ENCODE results near the gene BLID.

GRCh38 chr11:122081073-122081472 is 34.9 kb downstream of the BLID start:
- TF ChIP-seq EP300 (IDR thresholded peaks at IDR 0.05) (no peak), POLR2AphosphoS5 (IDR thresholded peaks at IDR 0.05) (no peak)
- TF ChIP-seq, protein P1, sequence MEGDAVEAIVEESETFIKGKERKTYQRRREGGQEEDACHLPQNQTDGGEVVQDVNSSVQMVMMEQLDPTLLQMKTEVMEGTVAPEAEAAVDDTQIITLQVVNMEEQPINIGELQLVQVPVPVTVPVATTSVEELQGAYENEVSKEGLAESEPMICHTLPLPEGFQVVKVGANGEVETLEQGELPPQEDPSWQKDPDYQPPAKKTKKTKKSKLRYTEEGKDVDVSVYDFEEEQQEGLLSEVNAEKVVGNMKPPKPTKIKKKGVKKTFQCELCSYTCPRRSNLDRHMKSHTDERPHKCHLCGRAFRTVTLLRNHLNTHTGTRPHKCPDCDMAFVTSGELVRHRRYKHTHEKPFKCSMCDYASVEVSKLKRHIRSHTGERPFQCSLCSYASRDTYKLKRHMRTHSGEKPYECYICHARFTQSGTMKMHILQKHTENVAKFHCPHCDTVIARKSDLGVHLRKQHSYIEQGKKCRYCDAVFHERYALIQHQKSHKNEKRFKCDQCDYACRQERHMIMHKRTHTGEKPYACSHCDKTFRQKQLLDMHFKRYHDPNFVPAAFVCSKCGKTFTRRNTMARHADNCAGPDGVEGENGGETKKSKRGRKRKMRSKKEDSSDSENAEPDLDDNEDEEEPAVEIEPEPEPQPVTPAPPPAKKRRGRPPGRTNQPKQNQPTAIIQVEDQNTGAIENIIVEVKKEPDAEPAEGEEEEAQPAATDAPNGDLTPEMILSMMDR (IDR thresholded peaks at IDR 0.05), result no peak

Measured in suprapubic skin (tissue), 4 donors.